Astrocyte (in vitro differentiated cells and primary cell): ENCODE data around the gene RPS2. TPM values are rescaled to one million over a fixed set of nuclear protein-coding genes. Genes with fewer than 3 reads are reported as not detected.

ENCODE experiments used
- DNase-seq: peaks from one replicate; pipeline ENCODE4 v3.0.0-alpha.2; 2010; ENCODE audit warnings: low read depth
- FAIRE-seq: peaks from 2 replicates; lab custom pipeline; 2011; peaks lifted over from hg19 to GRCh38; lab: Jason Lieb, UNC
- H2AFZ ChIP-seq: 2 replicates; pipeline ENCODE4 v1.6.0; 2012; ENCODE audit warnings: low read depth, low read length, inconsistent platforms
- H3K27ac ChIP-seq: 2 replicates; pipeline ENCODE4 v1.5.1; 2011; ENCODE audit warnings: low read depth, low read length, inconsistent platforms
- H3K27me3 ChIP-seq: 2 replicates; pipeline ENCODE4 v1.6.0; 2011; ENCODE audit warnings: low read length, inconsistent platforms; ENCODE audit not compliant: insufficient read depth
- H3K36me3 ChIP-seq: 2 replicates; pipeline ENCODE4 v1.5.1; 2011; ENCODE audit warnings: low read length, inconsistent platforms; ENCODE audit not compliant: insufficient read depth
- H3K4me1 ChIP-seq: 2 replicates; pipeline ENCODE4 v1.5.1; 2011; ENCODE audit warnings: low read length, inconsistent platforms; ENCODE audit not compliant: insufficient read depth
- H3K4me2 ChIP-seq: 2 replicates; pipeline ENCODE4 v1.6.0; 2012; ENCODE audit warnings: low read length, inconsistent platforms
- H3K4me3 ChIP-seq: 2 replicates; pipeline ENCODE4 v1.5.1; 2011; ENCODE audit warnings: low read depth, mild to moderate bottlenecking, low read length, inconsistent platforms; ENCODE audit not compliant: insufficient read depth
- H3K79me2 ChIP-seq: 2 replicates; pipeline ENCODE4 v1.6.0; 2012; ENCODE audit warnings: mild to moderate bottlenecking, low read length, inconsistent platforms; ENCODE audit not compliant: insufficient read depth
- H3K9ac ChIP-seq: 2 replicates; pipeline ENCODE4 v1.6.0; 2012; ENCODE audit warnings: mild to moderate bottlenecking, low read length, inconsistent platforms
- H3K9me3 ChIP-seq: 2 replicates; pipeline ENCODE4 v1.5.1; 2012; ENCODE audit warnings: low read depth, mild to moderate bottlenecking, low read length, inconsistent platforms; ENCODE audit not compliant: insufficient read depth
- H4K20me1 ChIP-seq: 2 replicates; pipeline ENCODE4 v1.6.0; 2012; ENCODE audit warnings: low read length, inconsistent platforms; ENCODE audit not compliant: insufficient read depth
- H3K27ac Mint-ChIP-seq: one replicate; pipeline ENCODE4 v1.8.0; 2021; ENCODE audit warnings: mild to moderate bottlenecking, mixed read lengths; ENCODE audit not compliant: unreplicated experiment
- H3K27me3 Mint-ChIP-seq: one replicate; pipeline ENCODE4 v1.8.0; 2021; ENCODE audit warnings: low read depth, mixed read lengths; ENCODE audit not compliant: unreplicated experiment
- H3K36me3 Mint-ChIP-seq: one replicate; pipeline ENCODE4 v1.8.0; 2021; ENCODE audit warnings: low read depth, mixed read lengths; ENCODE audit not compliant: unreplicated experiment
- H3K4me1 Mint-ChIP-seq: one replicate; pipeline ENCODE4 v1.8.0; 2021; ENCODE audit warnings: low read depth, mixed read lengths; ENCODE audit not compliant: unreplicated experiment
- H3K4me3 Mint-ChIP-seq: one replicate; pipeline ENCODE4 v1.8.0; 2021; ENCODE audit warnings: mild to moderate bottlenecking, moderate library complexity, mixed read lengths; ENCODE audit not compliant: unreplicated experiment
- H3K9me3 Mint-ChIP-seq: one replicate; pipeline ENCODE4 v1.8.0; 2021; ENCODE audit warnings: mild to moderate bottlenecking, mixed read lengths; ENCODE audit not compliant: unreplicated experiment
- EZH2 ChIP-seq: IDR thresholded peaks from 2 replicates; pipeline ENCODE4 v1.6.1; 2012; ENCODE audit warnings: mild to moderate bottlenecking, low read length, inconsistent platforms; ENCODE audit not compliant: insufficient read depth
- total RNA-seq: library from RNA; stranded (reverse); gene quantifications from 2 replicates; pipeline ENCODE4 v1.2.1, GENCODE V29; 2021
- TF ChIP-seq, protein P1 (sequence below): IDR thresholded peaks from 2 replicates; pipeline ENCODE4 v1.5.1; 2011; ENCODE audit warnings: low read depth, mild to moderate bottlenecking, inconsistent platforms, low read length, moderate library complexity; ENCODE audit not compliant: insufficient read depth

The RPS2 gene
- total RNA-seq, 1 donor from 2014 or later: 2,534 TPM

- H3K9ac ChIP-seq: no peak overlapping the region
- H4K20me1 ChIP-seq: no peaks in the 10 kb centered on the region
- no peak overlapping the region for H2AFZ ChIP-seq
- no peaks in the 10 kb centered on the region for H3K36me3 ChIP-seq
- Mint-ChIP-seq H3K27ac (no peak overlapping the region), H3K4me3 (no peak overlapping the region), H3K36me3 (no peaks in the 10 kb centered on the region), H3K27me3 (peaks cover 37% of the 10 kb centered on the region), H3K9me3 (no peaks in the 10 kb centered on the region), H3K4me1 (no peaks in the 10 kb centered on the region)
- FAIRE-seq (no peak), DNase-seq (no peak)
- H3K4me2 ChIP-seq: no peak overlapping the region
- H3K4me3 ChIP-seq: no peak overlapping the region
- no peaks in the 10 kb centered on the region for H3K4me1 ChIP-seq
- TF ChIP-seq, protein P1, sequence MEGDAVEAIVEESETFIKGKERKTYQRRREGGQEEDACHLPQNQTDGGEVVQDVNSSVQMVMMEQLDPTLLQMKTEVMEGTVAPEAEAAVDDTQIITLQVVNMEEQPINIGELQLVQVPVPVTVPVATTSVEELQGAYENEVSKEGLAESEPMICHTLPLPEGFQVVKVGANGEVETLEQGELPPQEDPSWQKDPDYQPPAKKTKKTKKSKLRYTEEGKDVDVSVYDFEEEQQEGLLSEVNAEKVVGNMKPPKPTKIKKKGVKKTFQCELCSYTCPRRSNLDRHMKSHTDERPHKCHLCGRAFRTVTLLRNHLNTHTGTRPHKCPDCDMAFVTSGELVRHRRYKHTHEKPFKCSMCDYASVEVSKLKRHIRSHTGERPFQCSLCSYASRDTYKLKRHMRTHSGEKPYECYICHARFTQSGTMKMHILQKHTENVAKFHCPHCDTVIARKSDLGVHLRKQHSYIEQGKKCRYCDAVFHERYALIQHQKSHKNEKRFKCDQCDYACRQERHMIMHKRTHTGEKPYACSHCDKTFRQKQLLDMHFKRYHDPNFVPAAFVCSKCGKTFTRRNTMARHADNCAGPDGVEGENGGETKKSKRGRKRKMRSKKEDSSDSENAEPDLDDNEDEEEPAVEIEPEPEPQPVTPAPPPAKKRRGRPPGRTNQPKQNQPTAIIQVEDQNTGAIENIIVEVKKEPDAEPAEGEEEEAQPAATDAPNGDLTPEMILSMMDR: no peak
- no peak for TF ChIP-seq EZH2
- no peak overlapping the region for H3K27ac ChIP-seq
- H3K27me3 ChIP-seq: peaks cover 27% of the 10 kb centered on the region
- no peaks in the 10 kb centered on the region for H3K79me2 ChIP-seq
- no peaks in the 10 kb centered on the region for H3K9me3 ChIP-seq
Observed at GRCh38 chr16:1913327-1914083, 51.1 kb downstream of the RPS2 start.

GRCh38 chr16:1912215-1912543, 52.4 kb downstream of the RPS2 start:
- H3K27me3 ChIP-seq: peaks cover 20% of the 10 kb centered on the region
- H3K36me3 ChIP-seq: no peaks in the 10 kb centered on the region
- no peaks in the 10 kb centered on the region for H3K4me1 ChIP-seq
- FAIRE-seq (no peak), DNase-seq (no peak)
- H3K4me1 Mint-ChIP-seq: no peaks in the 10 kb centered on the region
- peaks cover 35% of the 10 kb centered on the region for H3K27me3 Mint-ChIP-seq
- H3K4me3 Mint-ChIP-seq: no peak overlapping the region
- H3K79me2 ChIP-seq: no peaks in the 10 kb centered on the region
- TF ChIP-seq, protein P1: no peak
- no peak overlapping the region for H2AFZ ChIP-seq
- no peaks in the 10 kb centered on the region for H4K20me1 ChIP-seq
- H3K9me3 ChIP-seq: no peaks in the 10 kb centered on the region
- no peak overlapping the region for H3K4me2 ChIP-seq
- no peak overlapping the region for H3K9ac ChIP-seq
- no peaks in the 10 kb centered on the region for H3K9me3 Mint-ChIP-seq
- no peak overlapping the region for H3K4me3 ChIP-seq
- no peak overlapping the region for H3K27ac Mint-ChIP-seq
- H3K36me3 Mint-ChIP-seq: no peaks in the 10 kb centered on the region
- no peak overlapping the region for H3K27ac ChIP-seq

Other genes with a start within 250 kb of the RPS2 start
- 36.3 and 42.7 TPM in 2 replicates for gene NME3, start 193.3 kb downstream of the RPS2 start, total RNA-seq
- 21.4 and 23.3 TPM in 2 replicates for gene EME2, start 192.0 kb downstream of the RPS2 start, total RNA-seq
- 74.0 and 80.2 TPM in 2 replicates for gene MRPS34, start 191.7 kb downstream of the RPS2 start, total RNA-seq
- gene SPSB3, start 182.3 kb downstream of the RPS2 start, total RNA-seq: 21.8 and 23.3 TPM in 2 replicates
- gene NUBP2, start 181.9 kb downstream of the RPS2 start, total RNA-seq: 41.4 and 45.2 TPM in 2 replicates
- not detected in 2 replicates for gene IGFALS, start 171.1 kb downstream of the RPS2 start, total RNA-seq
- gene HAGH, start 138.0 kb downstream of the RPS2 start, total RNA-seq: 35.9 and 36.9 TPM in 2 replicates
- 24.0 and 25.8 TPM in 2 replicates for gene FAHD1, start 137.6 kb downstream of the RPS2 start, total RNA-seq
- 0.16 TPM in 1 of 2 replicates, not detected in the other for gene MEIOB, start 92.7 kb downstream of the RPS2 start, total RNA-seq
- not detected in 2 replicates for gene HS3ST6, start 46.4 kb downstream of the RPS2 start, total RNA-seq
- 23.7 and 25.8 TPM in 2 replicates for gene MSRB1, start 21.6 kb downstream of the RPS2 start, total RNA-seq
- gene RPL3L, start 10.1 kb downstream of the RPS2 start, total RNA-seq: not detected in 2 replicates
- gene NDUFB10, start 5.3 kb downstream of the RPS2 start, total RNA-seq: 149 and 153 TPM in 2 replicates
- gene RNF151, start 2.0 kb upstream of the RPS2 start, total RNA-seq: not detected in 2 replicates
- gene TBL3, start 7.2 kb upstream of the RPS2 start, total RNA-seq: 24.4 and 28.5 TPM in 2 replicates
- gene NOXO1, start 16.6 kb upstream of the RPS2 start, total RNA-seq: 0.89 TPM in 1 of 2 replicates, not detected in the other
- gene GFER, start 19.4 kb upstream of the RPS2 start, total RNA-seq: 30.4 and 32.1 TPM in 2 replicates
- 4.8 and 6.0 TPM in 2 replicates for gene SYNGR3, start 25.1 kb upstream of the RPS2 start, total RNA-seq
- gene ZNF598, start 45.0 kb upstream of the RPS2 start, total RNA-seq: 46.0 and 50.0 TPM in 2 replicates
- gene NPW, start 55.0 kb upstream of the RPS2 start, total RNA-seq: 2.1 and 2.9 TPM in 2 replicates
- gene NHERF2, start 62.1 kb upstream of the RPS2 start, total RNA-seq: 92.5 and 106 TPM in 2 replicates
- gene NTHL1, start 83.0 kb upstream of the RPS2 start, total RNA-seq: 13.2 and 13.7 TPM in 2 replicates
- gene TSC2, start 83.2 kb upstream of the RPS2 start, total RNA-seq: 89.5 and 94.6 TPM in 2 replicates
- 112 and 128 TPM in 2 replicates for gene PKD1, start 171.1 kb upstream of the RPS2 start, total RNA-seq
- gene RAB26, start 183.8 kb upstream of the RPS2 start, total RNA-seq: 1.2 and 1.4 TPM in 2 replicates
- 92.1 and 93.1 TPM in 2 replicates for gene TRAF7, start 191.0 kb upstream of the RPS2 start, total RNA-seq
- 0.66 and 1.3 TPM in 2 replicates for gene CASKIN1, start 231.8 kb upstream of the RPS2 start, total RNA-seq
- 32.6 and 34.7 TPM in 2 replicates for gene MLST8, start 240.6 kb upstream of the RPS2 start, total RNA-seq
- gene BRICD5, start 246.0 kb upstream of the RPS2 start, total RNA-seq: 6.4 and 7.0 TPM in 2 replicates